SW480 (cell line): ENCODE measurements around the gene INSL6.
"Not testable (repeated sequence)": the region's sequence is repeated elsewhere in the genome, so short reads cannot be mapped to it uniquely, and the experiment has no call there.

ENCODE experiments used
- DNase-seq: peaks from one replicate; pipeline ENCODE4 v3.0.0-alpha.2; 2016; ENCODE audit warnings: low spot score

Gene INSL6

GRCh38 chr9:5185220-5185840 is at the start of gene INSL6:
INSL6 (minus strand) TSS chr9:5185639; CDS start chr9:5185602, 37 bp downstream.
- DNase-seq: no peak

GRCh38 chr9:5231212-5231611 is 45.8 kb upstream of the INSL6 start, which contains the start of gene INSL4:
INSL4 (plus strand) TSS chr9:5231419; CDS start chr9:5231524, 105 bp downstream.
- DNase-seq: no peak

DNA sequence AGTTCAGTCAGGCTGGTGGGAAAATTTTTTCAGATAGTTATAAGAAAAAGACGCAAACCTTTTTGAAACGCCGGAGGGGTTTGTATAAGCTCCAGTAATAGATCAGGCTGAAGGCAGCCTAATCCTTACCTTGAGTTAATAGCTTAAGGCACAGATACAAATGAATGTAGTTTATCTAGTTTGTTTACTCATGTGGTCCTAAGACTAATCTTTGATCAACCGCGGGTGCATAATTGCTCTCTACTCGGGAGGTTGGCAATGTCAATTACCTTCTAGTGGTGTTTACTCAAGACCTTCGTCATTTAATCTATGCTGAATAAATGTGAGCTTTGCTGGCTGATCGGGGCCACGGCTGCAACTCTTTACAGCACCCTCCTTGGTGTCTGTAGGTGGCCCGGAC is 45.1 kb upstream of the INSL6 start:
- DNase-seq: peak; percentile 6

GRCh38 chr9:5205071-5205470 is 19.6 kb upstream of the INSL6 start:
- DNase-seq: no peak

DNA sequence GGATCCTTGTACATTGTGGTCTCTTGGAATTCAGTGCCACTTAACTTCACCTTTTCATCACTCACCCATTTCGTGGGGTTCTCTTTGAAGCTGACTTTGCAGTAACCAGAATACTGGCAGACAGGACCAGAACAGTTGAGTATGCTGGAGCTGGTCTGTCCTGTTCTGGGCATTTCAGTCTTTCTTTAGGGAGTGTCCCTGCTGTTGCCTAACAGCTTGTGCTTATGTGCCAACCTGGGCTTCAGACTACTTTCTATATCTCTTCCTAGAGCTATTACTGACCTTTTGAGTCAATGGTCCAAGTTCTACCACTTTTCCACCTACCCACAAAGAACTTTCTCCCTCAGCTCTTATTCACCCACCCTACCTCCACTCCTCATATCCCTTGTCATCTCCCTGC is 10.0 kb upstream of the INSL6 start:
- no peak for DNase-seq

DNA sequence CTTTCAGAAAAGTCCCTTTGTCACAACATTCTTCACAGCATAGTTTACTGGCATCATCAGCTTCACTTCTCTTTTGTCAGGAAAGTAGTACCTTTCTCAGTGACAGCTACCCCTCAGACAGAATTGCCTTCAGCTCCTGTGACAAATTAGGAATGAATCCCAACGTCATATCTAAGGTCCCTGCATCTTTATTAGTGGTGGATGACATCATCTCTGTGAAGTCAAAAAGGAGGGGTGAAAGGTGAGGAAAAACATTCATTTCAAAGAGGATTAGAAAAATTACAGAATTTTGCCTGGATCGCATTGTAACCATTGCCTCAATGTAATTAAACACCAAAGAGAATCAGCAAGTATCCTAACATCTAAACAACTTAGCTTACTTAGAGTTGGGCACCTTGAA is 7.9 kb upstream of the INSL6 start:
- DNase-seq: no peak

GRCh38 chr9:5191985-5192384 is 6.5 kb upstream of the INSL6 start:
- no peak for DNase-seq

DNA sequence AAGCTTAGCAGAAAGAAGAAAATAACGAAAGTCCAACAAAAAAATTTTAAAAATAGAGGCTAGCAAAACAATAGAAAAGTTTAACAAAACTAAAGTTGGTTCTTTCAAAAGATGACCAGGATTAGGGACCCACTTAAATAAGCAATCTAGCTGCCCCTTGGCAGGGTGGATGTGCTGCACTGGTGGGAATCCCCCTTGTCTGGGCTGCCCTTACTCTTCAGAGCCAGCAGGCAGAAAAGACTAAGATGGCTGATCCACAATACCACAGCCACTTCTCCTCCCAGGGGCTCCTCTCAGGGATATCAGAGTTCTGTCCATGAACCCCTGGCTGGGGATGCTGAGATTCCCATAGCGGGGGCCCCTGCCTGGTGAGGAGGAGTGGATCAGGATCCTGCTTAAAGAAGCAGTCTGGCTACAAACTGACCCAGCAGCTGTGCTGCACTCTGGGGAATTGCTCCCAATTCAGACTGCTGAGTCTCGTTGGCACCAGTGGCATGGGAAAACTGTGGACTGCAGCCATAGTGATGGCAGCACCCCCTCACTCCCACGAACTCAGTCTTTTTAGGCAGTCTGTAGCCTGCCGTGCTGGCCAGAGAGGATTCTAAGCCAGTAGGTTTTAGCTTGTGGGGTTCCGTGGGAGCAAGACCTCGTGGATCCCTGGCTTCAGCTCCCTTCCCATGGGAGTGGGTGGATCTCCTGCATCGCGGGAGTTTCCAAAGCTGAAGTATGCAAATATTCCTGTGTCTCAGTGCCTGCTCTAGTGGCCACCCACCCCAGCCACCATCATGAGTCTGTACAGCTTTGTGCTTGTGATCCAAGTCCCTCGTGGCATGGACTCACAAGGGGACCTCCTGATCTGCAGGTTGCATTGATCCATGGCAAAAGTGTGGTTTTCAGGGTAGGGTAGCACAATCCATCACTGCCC is 2.9 kb upstream of the INSL6 start:
- DNase-seq: no peak

DNA sequence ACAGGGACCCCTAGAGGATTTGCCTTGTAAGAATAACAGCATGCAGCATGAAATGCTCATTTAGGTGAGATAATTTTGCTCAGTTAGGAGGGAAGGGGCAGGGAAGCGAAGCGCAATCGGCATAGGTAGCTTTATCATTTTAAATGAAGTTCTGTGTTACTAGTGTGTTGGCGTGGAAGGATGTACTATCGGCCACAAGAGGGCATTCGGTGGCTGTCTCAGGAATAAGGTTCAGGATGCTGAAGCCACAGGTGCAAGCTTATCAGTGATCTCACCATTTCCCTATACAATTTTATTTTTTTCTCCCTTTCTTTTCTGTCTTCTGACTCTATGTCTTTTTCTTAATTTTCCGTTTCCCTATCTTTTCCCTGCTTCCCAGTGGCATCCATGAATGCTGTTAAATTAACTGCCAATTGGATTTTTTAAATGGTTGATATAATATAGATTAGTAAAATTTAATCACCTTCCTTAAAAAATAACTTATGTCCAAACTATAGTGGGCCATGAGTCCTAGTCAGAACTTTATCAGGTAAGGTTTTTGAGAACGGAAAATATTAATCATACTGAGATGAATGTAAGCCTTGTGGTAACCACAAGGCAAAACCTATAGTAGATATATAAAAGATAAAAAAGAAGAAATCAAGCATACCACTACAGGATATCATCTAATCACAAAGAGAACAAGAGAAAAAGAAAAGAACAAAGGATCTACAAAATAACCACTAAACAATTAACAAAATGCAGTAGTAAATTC is 1.2 kb upstream of the INSL6 start:
- peak; percentile 76 for DNase-seq

GRCh38 chr9:5184776-5185175 is 663 bp downstream of the INSL6 start:
- DNase-seq: no peak

GRCh38 chr9:5180631-5181030 is 4.8 kb downstream of the INSL6 start:
- not testable (repeated sequence) for DNase-seq

GRCh38 chr9:5178126-5178805 is 7.2 kb downstream of the INSL6 start:
- no peak for DNase-seq

GRCh38 chr9:5146241-5146640 is 39.2 kb downstream of the INSL6 start:
- DNase-seq: no peak

DNA sequence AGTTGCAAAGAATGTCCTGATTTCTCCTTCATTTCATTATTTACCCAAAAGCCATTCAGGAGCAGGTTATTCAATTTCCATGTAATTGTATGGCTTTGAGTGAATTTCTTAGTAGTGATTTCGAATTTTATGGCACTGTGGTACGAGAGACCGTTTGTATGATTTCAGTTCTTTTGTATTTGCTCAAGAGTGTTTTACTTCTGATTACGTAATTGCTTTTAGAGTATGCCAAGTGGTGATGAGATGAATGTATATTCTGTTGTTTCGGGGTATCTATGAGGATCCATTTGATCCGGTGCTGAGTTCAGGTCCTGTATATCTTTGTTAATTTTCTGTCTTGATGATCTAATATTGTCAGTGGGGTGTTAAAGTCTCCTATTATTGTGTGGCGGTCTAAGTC is 41.2 kb downstream of the INSL6 start:
- no peak for DNase-seq

DNA sequence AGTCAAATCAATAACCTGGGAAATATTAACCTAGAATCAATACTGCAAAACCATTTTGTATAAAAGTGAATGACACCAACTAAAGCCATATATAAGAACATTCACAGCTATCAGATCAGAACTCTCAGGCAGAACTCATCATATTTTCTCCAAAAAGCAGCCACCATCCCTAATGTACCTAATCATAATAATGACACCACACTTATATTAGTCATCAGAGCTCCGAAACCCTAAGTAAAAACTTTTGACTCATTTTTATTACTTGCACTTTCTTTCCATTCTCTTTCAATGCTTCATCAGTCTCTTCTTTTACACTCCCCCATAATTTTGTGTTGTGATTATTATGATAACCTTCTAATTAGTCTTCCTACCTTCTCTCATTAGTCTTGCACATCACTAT is 45.3 kb downstream of the INSL6 start:
- no peak for DNase-seq

DNA sequence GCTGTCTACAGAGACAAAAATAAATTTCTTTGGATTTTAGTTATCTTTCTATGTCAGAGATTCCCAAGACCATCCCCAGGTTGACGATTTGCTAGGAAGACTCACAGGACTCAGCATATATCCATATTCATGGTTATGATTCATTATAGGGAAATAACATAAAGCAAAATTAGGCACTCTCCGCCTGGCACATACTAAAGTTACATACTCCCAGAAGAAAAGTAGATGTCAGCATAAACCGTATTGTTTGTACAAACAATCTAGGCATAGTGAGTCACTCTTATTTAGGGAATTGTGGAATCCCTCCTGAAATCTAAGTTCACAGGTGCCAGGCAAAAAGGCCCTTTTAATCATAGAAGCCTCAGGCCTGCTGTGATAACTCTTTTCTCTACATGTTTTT is 62.9 kb downstream of the INSL6 start:
- DNase-seq: no peak

GRCh38 chr9:5122116-5122515 is 63.3 kb downstream of the INSL6 start:
- DNase-seq: no peak

DNA sequence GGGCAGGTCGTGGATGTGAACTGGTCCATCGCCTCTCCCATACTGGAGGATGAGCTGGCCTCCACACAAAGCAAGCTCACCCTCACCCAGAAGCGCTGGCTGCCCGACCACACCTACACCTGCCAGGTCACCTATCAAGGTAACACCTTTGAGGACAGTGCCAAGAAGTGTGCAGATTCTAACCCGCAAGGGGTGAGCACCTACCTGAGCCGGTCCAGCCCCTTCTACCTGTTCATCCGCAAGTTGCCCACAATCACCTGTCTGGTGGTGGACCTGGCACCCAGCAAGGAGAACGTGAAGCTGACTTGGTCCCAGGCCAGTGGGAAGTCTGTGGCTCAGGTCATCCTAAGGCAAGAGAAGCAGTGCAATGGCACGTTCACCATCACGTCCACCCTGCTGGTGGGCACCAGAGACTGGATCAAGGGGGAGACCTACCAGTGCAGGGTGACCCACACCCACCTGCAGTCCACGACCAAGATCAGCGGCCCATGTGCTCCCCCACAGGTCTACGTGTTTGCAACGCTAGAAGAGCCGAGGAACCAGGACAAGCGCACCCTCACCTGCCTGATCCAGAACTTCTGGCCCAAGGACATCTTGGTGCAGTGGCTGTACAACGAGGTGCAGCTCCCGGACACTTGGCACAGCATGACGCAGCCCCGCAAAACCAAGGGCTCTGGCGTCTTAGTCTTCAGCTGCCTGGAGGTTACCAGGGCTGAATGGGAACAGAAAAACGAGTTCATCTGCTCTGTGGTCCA is 71.3 kb downstream of the INSL6 start:
- DNase-seq: no peak
